T-helper 2 cell (primary cell): ENCODE measurements around the gene KLHL26.

Experiments used
- DNase-seq, 5 experiments: peaks; one replicate each; pipeline versions ENCODE4 v3.0.0 to v3.0.0-alpha.2; 2012 to 2022

KLHL26 gene

DNA sequence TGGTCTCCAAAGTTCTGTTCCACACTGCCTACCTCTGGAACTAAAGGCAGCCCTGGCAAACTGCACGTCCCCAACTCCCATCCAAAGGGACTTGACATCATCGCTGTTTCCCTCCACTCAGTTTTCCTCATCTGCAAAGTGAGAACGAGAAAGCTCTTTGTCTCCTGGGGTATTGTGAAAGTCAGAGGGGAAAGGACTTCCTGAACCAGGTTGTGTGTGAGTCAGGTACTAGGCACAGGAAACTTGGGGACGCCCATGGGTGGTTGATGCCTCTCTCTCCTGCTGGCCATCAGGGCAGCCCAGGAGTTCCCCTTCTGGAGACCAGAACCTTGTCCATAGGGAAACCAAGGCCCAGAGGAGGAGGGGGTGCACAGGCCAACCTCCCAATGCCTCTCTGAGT is 35.0 kb upstream of the KLHL26 start:
- DNase-seq: no peak

DNA sequence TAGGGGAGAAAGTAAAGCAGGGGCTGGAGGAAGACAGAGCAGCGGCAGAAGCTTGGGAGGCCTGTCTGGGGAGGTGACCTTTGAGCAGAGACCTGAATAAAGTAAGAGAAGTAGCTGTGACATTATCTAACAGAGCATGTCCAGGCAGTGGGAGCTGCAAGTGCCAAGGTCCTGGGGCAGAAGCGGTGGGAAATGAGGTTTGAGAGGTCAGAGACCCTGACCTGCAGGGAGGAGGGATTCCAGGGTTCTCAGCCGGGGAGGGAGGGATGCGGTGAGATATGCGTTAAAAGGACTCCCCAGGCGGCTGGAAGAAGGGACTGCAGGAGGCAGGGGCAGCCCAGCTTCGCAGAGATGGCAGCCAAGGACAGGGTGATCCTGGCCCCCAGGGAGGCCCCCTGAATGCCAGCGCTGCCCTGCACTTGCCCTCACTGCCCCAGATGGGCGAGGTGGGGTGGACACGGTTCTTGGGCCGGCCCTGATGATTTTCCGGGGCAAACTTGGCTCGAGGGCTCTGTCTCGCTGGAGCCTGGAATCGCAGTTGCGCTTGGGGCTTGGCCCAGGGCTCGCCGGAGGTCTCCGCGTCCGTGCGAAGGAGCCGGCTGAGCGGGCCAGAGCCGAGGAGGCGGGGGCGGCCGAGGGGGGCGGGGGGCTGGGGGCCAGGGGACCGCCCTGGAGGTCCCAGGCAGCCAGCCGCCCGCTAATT is 33.4 kb upstream of the KLHL26 start:
- DNase-seq: peak in 1 of 5 experiments; percentile 37

DNA sequence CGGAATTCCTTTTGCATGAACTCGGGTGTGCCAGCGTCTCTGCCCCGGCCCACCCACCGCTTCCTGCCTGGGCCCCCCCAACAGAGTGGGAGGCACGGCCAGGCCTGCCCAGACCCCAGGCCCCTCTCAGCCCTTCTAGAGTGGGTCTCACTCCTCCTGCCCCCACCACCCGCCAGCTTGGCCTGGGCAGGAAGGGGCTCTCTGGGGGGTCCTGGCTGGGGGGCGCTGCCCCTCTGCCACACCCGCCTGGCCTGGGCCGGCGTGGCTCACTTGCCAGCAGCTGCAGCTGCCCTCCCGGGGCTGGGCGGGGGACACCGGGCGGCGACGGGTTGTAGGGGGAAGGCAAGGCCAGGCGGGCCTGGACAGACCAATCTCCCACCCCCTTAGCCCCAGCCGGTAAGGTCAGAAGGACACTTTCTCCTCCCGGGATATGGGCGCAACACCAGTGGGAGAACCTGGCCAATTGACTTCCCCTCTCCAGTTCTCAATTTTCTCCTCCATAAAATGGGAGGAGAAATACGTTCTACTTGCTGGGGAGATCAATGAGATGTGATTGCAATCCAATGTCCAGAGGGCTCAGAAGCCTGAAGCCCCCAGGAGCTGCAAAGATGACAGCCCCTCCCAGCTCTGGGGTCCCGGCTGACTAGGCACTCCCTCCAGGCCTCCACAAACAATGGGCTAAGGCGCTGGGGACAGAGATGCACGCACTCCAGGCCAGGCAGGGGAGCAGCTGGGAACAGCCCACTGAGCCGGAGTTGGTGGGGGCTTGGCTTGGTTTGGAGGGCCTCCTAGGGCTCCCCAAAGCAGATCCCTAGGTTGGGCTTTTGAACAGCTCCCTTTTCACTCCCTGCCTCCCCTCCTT is 32.6 kb upstream of the KLHL26 start:
- no peak for DNase-seq

DNA sequence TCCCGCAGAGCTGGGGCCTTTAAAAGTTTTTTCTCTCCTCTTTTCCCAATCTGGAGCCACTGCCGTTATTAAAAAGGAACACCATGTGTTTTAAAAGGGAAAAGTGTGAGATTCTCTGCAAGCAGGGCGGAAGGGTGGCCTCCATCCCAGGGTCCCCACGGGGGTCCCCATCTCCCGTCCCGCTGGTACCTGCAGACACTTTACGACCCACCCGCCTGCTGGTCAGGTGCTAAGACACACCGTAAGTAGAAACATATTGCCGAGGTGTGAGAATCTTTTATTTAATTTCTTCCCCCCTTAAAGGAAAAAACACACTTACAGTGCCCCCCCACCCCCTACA is 32.0 kb upstream of the KLHL26 start:
- DNase-seq: no peak

DNA sequence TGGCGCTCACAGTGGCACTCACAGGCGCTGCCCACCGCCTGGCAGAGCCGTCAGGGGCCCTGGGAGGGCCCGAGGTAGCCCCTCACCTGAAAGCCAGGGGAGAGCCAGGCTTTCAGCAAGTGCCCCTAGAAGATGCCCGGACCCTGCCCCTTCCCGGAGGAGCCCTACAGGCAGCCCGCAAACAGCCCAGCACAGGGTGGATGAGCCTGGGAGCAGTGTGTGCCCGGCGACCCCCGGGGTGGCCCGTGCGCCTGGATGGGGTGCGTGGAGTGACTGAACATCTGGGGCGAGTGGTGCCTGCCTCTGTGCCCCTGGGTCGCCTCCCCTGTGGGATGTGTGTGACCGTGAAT is 31.7 kb upstream of the KLHL26 start:
- no peak for DNase-seq

DNA sequence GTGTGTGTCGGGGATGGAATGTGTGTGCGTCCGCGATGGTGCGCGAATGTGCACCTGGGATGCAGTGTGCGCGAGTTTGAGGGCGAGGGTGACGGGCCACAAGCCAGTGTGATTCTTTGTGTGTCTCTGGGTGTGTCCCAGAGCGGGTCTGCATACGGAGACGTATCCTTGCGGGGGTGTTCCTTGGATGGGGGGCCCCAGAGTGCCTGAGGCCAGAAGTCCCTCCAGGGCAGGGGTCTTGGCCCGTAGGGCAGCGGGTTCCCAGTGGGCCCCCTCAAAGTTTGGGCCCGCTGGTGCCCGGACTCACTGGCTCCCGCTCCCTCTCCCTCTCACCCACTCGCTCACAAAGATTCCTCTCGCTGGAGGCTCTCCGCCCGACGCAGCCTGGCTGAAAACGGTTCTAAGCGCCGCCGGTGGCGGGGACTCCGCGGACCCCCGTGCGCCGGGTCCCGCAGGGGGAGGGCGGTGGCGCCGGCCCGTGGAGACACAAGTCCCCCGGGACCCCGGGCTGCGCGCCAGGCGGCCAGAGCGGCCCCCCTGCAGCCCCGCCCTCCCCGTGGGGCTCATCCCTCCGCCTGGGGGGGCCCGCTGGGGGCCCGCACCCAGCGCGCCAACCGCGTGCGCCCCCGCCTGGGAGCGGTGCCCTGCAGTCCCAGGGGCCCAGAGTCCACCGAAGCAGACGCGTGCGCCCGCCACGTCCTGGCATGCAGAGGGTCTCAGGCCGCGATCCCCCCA is 31.1 kb upstream of the KLHL26 start:
- DNase-seq: no peak

DNA sequence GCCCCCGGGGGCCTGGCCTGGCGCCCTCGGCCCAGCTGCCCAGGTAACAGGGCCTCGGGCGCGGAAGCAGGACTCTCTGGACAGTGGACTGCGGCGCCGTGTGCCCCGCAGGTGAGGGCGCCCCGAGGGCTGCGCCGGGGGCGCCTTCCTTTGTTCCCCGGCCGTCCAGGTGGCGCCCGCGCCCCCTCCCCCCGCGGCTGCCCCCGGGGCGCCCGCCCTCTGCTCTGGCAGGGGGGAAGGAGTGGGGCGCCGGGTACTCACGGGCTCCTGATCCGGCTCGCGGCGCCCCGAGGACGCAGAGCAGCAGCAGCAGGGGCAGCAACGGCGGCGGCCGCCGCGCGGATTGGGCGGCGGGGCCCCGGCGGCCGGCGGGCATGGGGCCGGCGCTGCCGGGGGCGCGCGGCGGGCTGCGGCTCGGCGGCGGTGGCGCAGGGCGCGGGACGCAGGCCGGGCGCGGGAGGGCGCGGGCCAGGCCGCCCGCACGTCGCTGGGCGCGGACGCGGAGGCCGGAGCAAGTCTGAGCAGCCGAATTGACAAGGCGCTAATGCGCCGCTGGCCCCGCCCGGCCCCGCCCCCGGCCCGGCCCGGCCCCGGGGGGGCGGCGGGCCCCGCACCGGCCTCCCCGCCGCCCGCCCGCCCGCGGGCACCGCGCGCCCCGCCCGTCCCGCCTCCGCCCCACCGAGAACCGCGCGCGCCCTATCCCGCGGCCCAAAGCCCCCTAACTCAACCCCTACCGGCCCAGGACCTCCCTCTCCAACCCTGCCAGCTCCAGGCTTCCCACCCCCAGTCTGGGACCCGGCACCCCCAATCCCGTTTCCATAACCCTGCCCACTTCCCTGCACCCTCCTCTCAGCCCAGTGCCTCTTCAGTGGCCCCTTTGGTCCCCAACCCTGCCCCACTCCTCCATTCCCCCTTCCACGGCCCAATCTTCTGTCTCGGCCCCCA is 30.3 kb upstream of the KLHL26 start, which contains the start of gene CRLF1:
CRLF1 (minus strand) TSS at position 519 of the 945 bp plus-strand sequence; CDS start at position 376, 143 bp downstream.
- DNase-seq: no peak

DNA sequence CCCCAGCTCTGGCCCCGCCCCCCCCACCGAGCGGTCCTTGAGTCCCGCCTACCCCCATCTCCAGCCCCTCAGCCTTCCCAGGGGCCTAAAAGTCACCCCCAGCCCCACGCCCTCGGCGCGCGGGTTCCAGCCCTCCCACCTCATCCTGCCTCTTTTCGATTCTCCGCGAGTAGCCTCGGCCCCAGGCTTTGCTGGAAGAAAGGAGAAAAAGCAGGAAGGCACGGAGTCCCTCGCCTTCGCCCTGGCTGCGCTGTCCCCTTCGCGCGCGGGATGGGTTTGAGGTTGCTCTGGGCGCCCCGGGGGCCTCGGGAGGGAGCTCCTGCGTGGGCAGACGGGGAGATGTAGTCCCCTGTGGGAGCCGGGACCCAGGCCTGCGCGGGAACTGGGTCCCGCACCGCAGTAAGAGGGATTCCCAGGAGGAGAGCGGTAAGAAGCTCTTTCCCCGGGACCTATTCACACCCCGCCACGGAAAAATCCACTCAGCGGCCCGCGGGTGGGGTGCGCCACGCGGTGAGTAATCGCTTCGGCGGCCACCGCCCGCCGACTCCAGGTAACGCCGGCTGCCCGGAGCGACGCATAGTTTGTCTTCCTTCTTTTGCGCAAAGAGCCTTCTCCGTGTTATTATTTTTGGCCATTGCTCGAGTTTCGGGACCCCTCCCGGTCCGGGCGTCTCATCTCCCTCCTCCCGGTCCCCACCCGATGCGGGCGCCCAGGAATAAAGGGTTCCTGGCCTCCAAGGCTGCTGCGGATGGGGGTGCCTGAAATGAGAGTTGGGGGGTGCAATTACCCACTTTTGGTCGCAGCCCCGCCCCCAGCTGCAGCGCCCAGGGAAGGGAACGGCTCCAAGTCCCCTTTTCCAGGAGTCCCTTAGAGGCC is 29.4 kb upstream of the KLHL26 start:
- no peak for DNase-seq

DNA sequence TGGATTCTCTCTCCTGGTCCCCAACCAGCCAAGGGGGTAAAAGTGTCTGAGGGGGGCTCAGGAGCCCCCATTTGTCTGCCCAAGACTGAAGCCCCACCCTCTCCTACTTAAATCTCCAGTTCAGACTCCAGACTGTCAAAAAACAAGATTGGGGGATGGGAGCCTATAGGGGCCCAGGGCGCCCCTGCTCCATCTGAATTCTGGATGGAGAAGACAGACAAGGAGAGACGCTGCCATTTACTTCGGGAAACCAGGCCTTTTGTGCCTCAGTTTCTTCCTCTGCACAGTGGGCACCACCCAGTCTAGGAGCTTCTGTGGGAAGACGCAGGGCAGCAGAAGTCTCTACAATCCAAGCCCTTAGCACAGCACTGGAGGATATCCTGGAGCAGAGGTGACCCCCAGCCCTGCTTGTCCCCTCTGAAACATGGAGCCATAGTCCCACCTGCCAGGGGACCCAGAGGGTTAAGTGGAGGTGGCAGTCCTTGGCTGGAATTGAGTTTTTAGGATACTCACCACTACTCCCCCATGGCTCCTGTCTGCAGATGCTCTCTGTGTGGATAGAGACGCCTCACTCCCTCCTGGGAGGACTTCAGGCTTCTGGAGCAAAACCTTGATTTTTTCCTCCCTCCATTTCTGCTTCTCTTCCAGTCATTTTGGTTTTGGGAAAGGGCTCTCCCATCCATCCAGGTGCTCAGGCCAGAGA is 28.6 kb upstream of the KLHL26 start:
- no peak for DNase-seq

DNA sequence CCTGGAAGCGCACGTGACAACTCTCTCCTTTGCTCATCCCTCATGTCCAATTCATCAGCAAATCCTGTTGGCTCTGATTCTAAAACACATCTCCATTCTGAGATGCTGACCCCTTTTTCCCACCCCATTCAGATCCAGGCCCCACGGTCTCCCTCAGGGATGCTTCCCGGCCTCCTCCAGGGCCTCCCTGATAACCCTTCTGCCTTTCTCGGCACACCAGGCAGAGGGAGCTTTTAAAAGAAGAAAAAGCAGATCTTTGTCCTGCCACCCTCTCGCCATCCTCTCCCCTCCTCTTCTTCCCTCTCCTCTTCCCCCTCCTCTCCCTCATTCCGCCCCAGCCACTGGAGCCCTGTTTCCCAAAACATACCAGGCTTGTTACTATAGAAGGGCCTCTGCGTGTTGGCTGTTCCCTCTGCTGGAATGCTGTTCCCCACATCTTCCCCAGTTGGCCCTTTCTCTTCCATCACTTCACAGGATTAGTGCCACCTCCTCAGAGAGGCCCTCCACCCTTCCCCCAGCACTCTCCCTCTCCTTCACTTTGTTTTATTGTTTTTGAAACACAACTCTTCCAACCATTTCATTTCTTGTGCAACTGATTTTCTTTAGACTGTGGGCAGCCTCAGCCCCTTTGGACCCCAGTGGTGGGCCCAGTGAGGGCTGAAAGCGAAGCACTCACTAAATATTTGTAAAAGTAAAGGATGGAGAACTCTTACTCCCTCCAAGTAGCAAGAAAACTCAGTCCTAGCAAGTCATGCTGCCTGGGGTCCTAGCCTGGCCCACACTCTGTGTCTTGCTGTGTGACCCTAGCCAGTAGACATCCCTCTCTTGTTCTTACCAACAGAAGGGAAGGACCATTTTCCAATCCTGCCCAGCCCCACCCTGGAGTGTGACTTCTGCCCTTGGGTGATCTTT is 27.8 kb upstream of the KLHL26 start:
- no peak for DNase-seq

DNA sequence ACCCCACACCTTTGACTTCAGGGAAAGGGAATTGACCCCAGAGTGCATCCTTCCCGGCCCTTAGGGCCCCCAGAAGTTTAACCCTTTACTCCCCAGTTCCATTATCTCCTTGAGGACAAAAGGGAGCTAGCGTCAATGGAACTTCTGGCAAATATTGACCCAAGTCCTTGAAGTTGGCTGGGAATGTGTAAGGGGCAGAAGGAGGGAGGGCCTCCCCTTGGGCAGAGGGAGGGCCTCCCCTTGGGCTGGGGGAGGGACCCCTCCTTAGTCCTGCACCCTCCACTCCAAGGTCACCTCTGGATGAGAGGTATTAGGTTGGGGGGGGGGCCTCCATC is 27.1 kb upstream of the KLHL26 start:
- DNase-seq: no peak

DNA sequence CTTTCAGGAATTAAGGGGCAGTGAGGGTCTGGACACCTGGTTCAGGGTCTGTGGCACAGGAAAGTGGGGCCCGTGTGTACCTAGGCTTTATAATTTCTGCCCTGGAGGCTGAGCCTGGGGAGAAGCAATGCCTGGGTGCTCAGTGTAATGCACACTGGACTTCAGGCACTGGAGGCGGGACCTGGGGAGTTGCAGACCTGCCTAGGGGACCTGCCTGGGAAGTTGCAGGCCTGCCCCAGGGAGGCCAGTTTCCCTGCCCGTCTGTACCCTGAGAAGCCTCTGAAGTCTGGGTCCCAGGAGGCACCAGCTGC is 26.6 kb upstream of the KLHL26 start:
- DNase-seq: no peak

DNA sequence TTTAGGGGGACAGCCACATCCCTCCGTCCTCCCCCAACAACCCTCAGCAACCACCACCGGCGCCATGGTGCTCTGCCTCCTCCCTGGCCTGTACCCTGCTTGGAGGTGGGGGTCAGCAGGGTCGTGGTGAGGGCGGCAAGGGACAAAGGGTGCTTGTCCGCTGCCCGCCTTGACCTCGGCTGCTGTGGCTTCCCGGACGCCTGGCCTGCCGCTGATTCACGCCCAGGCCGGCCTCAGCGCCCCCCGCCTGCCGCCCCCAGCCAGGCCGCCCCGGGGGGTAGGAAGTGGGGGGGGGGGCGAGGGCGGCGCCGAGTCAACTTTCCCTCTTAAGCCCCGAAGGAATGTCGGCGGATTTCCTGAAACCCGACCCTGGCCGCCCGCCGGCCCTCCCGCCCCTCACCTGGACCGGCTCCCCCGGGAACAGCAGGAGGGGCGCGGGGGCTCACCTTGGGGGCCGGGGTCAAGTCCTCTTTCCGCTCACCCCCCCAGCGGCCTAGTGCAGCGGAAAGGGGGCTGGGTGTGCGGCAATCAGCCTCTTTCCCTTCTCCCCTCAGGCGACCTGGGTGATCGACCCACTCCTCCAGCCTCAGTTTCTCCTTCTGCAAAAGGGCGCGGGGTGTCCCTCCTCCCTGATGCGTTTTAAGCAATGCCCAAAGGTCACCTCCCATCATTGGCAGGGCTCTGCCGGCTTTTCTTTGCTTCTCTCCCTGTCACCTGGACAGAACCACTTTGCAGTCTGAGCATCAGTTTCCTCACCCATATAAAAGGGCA is 26.1 kb upstream of the KLHL26 start:
- no peak for DNase-seq

DNA sequence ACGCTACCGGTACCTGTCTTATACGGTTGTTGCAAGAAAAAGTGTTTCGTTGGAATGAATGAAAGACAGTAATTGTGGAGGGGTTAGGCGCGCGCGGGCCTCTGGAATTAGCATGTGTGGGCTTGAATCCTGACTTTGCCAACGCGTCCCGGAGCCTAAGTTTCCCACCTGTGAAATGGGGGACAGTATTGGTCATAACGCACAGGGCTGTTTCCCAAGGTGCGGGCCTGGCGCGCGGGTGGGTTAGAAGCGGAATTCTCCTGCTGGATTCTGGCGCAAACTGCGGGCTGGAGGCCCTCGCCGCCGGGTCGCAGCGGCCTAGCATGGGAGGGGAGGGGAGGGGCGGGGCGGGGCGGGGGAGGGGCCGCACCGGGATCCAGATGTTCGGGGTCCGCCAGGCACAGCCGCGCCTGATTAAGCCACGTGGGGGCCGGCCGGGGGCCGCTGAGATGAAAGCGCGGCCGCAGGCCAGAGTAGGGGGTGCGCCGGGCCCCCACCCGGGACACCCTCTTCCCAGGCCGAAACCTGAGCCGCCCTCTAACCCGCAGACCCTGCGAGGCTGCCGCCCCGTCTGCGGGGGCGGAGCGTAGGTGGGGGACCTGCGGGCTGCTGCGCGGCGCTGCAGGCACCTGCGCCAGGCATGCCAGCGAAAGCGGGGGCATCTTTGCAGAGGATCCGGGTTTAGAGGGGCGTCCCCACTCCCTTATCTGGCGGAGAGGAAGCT is 25.3 kb upstream of the KLHL26 start:
- no peak for DNase-seq

DNA sequence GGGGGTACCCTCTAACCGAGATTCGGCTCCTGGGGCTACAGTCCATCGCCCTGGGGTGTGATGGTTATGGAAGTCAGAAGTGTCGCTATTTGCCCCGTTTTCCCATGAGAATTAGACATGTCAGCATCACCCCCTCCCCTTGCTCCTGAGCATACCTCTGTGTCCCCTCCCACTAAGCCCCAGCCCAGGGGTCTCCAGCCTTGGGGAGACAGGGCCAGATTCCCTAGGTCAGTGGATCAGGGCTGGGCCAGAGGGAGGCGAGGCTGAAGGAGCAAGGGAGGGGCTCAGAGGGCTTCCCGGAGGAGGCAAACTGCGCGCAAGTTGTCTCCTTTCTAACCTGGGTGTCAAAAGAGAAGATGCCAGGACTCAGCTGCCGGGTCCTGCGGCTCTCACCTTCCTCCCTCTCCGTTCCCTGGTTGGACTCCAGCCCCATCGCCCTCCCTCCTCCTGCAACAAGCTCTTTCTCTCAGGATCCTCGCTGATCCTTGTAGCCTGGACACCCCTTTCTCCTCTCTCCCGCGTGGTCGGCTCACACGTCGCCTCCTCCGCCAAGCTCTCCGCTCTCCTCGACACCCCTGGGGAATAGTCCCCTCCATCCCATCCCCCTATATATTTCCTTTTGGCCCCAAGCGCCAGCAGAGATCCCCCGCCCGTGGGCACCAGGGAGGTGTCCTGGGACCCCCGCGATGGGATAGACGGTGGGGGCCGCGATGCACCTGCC is 24.6 kb upstream of the KLHL26 start:
- no peak for DNase-seq

DNA sequence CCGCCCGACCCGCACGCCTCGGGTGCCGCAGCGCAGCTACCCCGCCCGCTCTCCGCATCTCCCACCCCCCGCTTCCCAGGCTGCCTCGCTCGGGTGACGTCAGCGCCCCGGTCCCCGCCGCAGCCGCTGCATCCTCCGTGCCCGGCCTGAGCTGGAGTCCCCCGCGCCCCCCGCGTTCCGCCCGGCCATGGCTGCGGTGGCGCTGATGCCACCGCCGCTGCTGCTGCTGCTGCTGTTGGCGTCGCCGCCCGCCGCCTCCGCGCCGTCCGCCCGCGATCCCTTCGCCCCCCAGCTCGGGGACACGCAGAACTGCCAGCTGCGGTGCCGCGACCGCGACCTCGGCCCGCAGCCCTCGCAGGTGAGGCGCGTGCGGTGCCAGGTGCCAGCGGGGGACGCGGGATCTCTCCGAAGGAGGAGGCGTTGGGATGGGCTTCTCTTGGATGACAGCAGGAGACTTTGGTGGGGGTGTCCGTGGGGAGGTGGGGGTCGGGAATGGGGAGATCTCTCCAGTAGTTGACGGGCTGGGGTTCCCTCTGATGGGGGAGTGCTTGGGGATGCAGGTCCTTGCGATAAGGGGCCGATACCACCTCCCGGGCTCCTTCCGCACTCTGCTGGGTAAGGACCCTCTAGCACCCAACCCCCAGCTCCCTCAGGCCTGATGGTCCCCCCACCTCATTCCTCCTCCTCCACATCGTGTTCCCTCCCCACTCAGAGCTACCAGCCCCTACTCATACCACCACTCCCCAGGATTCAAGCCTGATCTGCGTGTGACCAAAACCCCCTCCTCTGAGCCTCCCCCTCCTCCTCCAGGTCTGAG is 23.8 kb upstream of the KLHL26 start, which contains the start of gene TMEM59L:
TMEM59L (plus strand) TSS at position 99 of the 817 bp plus-strand sequence; CDS start at position 188, 89 bp downstream.
- DNase-seq: peak in 4 of 5 experiments; percentile 14 to 53 (median 42)
